ENCODE results near the gene WNT7B.

DNA sequence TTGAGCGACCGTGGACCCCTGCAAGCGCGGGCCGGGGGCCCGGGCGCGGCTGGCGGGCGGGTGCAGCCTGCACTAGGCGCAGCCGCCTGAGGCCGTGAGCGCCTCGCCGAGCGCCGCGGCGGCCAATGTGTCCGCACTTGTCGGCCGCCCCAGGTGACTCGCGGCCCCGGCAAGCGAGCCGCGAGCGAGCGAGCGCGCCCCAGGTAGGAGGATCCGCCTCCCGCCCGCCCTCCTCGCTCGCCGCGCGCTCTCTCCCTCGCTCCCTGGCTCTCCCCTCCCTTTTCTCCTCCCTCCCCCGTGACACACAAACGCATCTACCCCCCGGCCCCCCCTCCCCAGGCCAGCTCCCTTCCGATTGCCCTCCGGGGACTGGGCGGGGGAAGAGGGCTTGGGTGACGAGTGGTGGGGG lies at the start of gene WNT7B:
- no peak for TF ChIP-seq ZFP30 (CRISPR knock-in tag; IDR thresholded peaks at IDR 0.05)
- no peak for TF ChIP-seq ZNF8 (CRISPR knock-in tag; IDR thresholded peaks at IDR 0.05)
- TF ChIP-seq ARNTL (CRISPR knock-in tag; IDR thresholded peaks at IDR 0.05; ENCODE audit: borderline replicate concordance, low read depth) = no peak
- TF ChIP-seq, protein P1, sequence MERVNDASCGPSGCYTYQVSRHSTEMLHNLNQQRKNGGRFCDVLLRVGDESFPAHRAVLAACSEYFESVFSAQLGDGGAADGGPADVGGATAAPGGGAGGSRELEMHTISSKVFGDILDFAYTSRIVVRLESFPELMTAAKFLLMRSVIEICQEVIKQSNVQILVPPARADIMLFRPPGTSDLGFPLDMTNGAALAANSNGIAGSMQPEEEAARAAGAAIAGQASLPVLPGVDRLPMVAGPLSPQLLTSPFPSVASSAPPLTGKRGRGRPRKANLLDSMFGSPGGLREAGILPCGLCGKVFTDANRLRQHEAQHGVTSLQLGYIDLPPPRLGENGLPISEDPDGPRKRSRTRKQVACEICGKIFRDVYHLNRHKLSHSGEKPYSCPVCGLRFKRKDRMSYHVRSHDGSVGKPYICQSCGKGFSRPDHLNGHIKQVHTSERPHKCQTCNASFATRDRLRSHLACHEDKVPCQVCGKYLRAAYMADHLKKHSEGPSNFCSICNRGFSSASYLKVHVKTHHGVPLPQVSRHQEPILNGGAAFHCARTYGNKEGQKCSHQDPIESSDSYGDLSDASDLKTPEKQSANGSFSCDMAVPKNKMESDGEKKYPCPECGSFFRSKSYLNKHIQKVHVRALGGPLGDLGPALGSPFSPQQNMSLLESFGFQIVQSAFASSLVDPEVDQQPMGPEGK (CRISPR knock-in tag; IDR thresholded peaks at IDR 0.05; ENCODE audit: borderline replicate concordance) = no peak
